NOMO-1 treated with dmso at 0.1 percent for 144 hours (cell line): ENCODE measurements around the gene LEKR1.

ENCODE experiments used
- DNase-seq: peaks from one replicate; lab custom pipeline; 2025; ENCODE audit not compliant: unreplicated experiment; lab: John Stamatoyannopoulos, UW

The LEKR1 gene

GRCh38 chr3:157075693-157076420 lies 249.7 kb downstream of the LEKR1 start:
- no peak for DNase-seq

DNA sequence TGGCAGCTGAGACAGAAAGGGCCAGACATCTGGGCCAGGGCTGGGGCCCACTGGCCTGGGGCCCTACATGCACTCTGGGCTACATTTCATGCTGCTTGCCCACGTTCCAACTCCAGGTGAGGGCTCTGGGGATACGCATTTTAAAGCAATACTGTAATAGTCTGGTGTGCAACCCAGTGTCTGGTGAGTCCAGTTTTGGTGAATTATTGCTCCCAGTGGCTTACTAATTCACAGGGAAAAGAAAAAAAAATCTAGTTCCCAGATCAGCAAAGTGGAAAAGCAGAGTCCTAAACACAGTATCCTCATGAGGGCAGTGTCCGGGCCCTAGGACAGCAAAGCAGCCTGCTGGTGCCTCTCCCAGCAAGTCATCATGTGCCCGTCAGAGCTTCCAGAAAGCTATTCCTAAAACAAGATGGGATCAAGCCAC lies 251.4 kb downstream of the LEKR1 start:
- no peak for DNase-seq

- DNase-seq, result no peak
Measured at GRCh38 chr3:157078131-157078810, 252.1 kb downstream of the LEKR1 start.

DNA sequence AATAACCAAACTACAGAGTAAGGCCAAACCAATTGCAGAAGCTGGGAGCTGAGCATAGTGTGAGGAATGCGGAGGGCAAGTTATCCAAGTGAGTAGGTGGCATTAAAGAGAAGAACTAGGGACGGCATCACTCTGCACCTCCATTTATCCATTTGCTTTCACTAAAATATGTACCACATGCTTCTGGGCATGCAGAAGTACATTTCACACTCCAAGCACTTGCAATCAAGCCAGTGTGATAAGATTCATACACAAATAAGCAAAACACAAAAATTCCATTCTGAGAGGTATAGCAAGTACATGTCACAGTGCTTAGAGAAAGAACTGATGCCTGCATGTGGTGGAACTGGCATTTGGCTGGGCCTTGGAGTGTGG lies 252.6 kb downstream of the LEKR1 start:
- DNase-seq, result no peak

DNA sequence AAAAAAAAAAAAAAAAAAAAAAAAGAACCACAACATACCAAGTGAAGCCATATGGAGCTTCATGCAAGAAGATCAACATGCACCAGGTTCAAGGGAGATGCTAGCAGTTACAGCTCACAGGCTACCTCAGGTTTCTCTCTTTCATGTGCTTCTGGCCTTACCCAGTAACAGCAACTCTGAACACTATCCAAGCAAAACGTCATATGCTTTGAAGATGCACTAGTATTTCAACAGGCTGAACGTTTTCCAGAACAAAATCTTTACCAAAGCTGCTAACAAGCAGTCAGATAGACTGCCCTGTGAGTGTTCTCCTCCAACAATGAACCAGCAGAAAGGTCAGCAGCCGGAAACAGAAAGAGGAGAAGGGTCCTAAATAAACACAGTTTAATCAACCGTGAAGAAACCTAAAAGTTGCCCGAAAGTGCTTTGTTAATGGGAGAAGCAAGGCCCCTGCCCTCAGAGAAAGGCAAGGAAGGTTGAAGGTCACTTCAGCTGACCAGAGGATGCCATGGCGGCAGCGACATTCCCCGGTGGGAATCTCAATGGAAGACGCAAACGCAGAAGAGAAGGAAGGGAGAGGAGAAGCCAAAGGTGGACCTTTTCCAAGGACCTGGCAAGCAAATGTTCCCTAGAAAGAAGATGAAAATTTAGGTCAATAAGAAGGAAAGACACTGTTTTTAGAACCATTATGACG lies 253.7 kb downstream of the LEKR1 start:
- DNase-seq, result no peak

DNA sequence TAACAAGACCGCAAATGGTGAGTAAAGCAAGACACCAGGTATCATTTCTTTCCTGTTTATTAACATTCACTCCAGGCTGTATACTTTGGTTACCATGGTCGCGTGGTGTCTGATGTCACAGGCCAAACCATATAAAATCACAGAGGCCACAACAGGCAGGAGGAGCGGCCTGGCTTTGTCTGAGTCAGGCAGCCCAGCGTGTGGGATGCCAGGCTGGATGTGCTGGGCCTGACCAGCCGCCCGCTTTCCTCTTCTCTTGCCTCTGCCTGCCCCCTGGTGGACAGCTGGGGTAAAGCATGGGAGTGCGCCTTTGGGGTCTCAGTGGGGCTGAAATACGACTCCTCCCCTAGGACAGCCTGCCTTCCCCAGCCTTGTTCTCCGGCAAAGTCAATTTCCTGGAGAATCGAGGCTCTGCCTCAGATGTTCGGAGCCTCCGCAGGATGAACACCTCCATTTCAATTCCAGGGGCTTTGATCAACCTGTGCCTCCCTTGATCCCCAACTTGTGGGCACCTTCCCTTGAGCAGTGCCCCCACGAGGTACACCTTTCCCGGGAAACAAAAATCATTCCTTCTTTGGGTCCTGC lies 255.6 kb downstream of the LEKR1 start:
- no peak for DNase-seq

DNA sequence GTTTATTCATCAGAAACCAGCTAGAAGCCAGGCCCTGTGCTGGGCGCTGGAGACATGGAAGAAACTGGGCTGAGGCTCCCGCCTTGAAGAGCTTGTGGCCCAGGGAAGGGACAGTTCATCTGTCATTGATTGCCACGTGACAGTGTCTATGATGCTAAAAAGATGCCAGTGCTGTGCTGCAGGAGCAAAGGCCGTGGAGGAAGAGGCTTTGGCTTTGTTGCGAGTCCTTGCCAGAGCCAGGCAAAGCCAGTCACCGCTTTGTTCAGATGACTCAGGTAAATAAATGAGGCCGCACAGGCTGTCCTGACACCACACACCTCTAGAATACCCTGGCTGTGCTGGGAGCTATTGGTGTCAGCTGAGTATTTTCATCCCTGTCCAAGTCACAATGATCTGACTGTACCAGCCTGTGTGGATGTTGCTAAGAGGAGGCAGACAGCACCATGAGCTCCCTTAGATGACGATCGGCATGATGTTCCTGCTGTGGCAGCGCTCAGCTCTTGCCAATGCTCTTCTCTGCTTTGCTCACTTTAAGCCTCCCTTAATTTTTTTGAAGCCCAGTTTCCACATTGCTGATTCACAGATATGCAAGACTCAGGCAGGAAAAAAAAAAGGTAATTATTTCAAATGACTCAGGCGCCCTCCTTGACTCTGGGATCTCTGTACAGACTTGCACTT lies 256.3 kb downstream of the LEKR1 start:
- DNase-seq, result no peak

DNA sequence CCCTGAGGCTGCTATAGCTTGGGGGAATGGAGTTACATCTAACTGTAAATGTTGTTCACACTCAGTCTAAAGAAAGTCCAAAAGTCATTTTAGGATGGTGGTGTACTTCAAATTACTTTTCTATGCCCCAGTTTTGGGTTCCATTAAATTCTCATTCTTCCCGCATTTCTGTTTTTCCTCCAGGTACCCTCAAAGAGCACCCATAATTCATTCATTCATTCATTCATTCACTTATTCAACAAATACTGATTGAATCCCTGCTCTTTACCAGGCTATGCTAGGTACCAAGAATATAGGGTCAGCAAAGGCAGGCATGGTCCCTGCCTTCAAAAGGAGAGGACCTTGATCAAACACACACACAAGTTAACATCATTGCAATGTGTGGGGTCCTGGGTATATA lies 257.7 kb downstream of the LEKR1 start:
- DNase-seq, result no peak

- DNase-seq, result no peak
Measured at GRCh38 chr3:157086060-157086750, 260.1 kb downstream of the LEKR1 start.

DNA sequence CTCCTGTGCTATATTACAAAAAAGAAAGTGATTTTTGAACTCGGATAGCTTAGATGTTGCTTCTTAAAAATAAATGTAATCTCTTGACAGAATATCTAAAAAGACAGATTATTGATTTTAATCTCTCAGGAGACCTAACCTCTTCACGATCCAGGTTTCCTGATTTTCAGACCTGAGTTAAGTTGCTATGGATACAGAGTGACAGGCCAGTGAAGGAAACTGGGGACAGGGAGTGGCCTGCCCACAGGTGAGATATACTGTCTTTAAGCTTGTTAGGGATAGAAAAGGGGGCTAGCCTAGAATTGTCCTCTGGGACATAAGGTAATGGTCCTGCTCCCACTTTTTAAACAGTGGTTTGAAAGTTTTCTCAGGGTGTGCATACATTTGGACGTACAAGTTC lies 260.6 kb downstream of the LEKR1 start:
- no peak for DNase-seq

DNA sequence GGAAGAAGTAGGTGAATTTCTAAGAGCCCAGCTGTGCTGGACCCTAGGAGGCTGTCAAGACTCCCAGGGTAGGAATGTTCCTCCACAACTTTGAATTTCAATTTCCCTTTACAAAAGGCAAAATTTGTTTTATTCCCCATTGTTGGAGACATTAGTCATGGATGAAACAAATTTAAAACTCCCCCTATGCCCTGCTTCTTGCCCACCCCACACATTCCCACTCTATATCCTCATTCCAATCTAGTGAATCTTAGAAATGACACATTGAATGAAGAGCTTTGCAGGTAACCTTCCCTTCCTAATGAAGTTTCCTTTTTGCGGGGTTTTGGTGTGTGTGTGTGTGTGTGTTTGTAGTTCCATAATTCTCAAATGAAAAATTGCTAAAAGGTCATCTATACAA lies 261.2 kb downstream of the LEKR1 start:
- DNase-seq, result no peak

DNA sequence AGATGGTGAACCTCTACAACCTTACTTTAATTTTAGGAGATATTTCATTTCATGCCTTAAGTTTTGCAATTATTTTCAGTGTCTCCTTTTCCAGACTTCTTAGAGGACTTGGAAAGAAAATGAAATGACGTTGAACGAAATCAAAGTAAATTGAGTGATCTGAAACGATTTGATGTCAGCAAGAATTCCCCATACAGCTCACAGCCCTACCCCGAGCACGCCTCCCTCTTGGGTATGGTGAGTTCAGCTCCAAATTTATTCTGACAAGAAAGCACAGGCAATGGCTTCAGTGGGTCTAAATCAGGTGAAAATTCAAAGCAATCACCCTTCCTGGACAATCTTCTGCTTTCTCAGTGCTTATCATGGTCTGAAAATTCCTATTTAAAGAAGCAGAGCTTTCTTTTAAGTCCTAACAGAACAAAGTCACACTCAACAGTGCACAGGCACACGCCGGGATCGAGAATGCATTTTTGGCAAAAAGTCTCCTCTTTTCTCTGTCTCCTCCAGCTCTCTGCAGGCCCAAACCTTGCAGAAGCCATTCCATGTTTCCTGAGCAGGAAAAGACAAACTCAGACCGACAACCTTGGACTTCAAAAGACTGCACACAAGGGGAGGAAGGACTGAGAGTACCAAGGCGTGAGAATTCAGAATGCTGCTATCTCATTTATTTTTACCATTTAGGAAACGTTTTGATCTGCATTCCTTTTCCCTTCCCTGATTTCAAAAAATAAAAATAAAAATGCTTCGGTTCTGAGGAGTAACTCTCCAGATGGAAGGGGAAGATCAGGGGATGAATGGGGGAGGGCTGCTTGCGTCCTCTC lies 261.8 kb downstream of the LEKR1 start:
- DNase-seq, result no peak

DNA sequence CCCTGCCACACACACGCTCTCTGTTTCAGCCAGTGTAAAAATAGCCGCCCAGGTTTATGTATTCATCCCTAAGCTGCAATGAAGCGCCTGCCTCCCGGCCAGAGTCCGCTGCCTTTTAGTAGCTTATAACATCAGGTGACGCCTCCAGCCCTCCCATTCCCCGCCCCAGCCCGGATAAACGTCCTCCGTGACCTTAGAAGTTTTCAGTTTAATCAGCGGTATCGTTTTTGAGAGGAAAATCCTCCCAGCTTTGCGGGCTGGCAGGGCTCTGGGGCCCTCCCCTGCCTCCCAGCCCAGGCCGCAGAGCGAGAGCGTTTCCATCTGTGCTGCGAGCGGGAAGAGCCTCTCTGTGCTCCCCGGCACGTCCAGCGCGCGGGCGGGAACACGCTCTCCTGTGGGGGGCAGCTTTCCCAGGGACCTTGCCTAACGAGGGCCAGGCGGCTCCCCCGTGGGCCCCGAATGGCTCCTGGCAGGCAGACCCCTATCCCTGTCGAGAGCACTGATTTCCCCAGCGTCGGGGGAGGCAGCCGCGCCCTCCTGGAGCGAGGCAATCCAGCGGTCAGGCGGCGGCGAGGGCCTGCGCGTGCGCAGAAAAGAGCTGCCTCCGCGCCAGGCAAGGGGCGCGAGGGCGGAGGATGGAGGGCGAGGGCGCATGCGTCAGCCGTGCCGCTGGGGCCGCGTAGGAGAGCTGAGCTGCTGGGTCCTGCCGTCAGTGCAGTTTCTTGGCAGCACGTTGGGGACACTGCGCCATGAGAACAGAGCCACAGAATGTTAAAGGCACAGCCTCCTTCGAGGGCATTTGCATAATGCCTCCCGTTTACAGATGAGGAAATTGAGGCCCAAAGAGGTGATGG lies 262.7 kb downstream of the LEKR1 start:
- DNase-seq, result no peak

GRCh38 chr3:157089455-157090221 lies 263.5 kb downstream of the LEKR1 start:
- no peak for DNase-seq

DNA sequence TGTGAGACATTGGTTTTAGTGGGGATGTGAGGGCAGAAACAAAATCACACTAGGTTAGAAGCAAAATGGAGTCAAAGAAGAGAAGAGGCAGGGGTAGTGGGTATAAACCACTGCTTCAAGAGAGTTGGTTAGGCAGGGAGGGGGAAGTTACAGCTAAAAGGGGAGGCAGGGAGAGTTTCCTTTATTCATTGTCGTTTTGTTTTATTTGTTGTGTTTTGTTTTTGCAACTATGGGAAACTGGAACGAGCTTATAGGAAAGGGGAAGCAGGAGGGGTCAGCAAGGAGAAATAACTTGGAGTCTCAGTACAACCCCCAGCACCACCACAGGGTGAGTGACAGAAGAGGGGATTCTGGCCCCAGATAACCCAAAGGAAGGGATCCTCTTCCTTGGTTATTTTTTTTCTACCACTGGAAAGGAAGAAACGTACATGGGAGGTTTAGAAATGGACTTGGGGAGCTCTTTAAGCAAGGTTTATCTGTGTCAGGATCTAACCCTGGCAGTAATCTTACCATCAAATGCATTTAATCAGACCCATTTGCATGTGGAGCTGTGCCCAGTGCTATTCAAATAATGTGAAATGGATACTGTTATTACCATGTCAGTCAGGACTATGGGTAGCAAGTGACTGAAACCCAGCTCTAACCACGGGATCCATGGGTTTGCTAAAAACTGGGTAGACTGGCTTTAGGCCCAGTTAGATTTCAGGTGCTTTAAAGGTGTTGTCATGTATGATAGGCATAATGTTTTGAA lies 265.1 kb downstream of the LEKR1 start:
- DNase-seq, result no peak

DNA sequence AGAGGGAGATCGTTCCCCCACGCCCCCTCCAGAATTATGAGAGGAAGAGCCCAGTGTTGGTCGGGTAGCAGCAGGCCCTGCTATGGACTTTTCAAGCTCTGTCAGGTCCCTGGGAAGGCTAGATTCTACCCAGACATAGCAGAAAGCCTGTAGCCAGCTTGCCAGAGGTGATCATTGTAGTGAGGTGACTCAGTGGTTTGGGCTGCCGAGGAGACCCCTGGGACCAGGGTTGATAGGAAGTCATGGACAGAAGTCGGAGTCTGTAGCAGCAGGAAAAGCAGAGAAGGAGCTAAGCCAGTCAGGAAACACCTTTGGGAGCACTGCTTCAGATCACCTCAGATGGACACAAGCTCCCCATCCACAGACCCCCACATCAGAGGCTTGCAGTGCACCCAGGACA lies 266.1 kb downstream of the LEKR1 start:
- no peak for DNase-seq

- no peak for DNase-seq
Measured at GRCh38 chr3:157093096-157093495, 266.9 kb downstream of the LEKR1 start.
